HG02973 (cell line): ENCODE measurements around the gene PCK2.

ENCODE experiments used
- ATAC-seq: cut with Tn5 transposase; IDR thresholded peaks from one replicate; pipeline ENCODE4 v1.9.1; 2021; ENCODE audit warnings: moderate library complexity; ENCODE audit not compliant: unreplicated experiment

The PCK2 gene

GRCh38 chr14:24074625-24075484 lies 19.3 kb upstream of the PCK2 start:
- ATAC-seq = no peak

- no peak for ATAC-seq
These were observed 18.4 kb upstream of the PCK2 start for GRCh38 chr14:24075485-24076301.

- ATAC-seq = no peak
These were observed 17.9 kb upstream of the PCK2 start for GRCh38 chr14:24076302-24076601.

GRCh38 chr14:24077086-24077485 lies 17.0 kb upstream of the PCK2 start:
- no peak for ATAC-seq

- no peak for ATAC-seq
These were observed 16.0 kb upstream of the PCK2 start for GRCh38 chr14:24078146-24078545.

GRCh38 chr14:24079491-24080141 lies 14.5 kb upstream of the PCK2 start:
- ATAC-seq = no peak

GRCh38 chr14:24080142-24080530 lies 14.0 kb upstream of the PCK2 start:
- no peak for ATAC-seq

- peak; percentile 86 for ATAC-seq
These were observed 13.0 kb upstream of the PCK2 start for GRCh38 chr14:24080888-24081738.

- no peak for ATAC-seq
These were observed 12.3 kb upstream of the PCK2 start for GRCh38 chr14:24081739-24082211.

- ATAC-seq = no peak
These were observed 11.6 kb upstream of the PCK2 start for GRCh38 chr14:24082411-24083080.

- no peak for ATAC-seq
These were observed 10.6 kb upstream of the PCK2 start for GRCh38 chr14:24083462-24083861.

GRCh38 chr14:24084440-24084839 lies 9.7 kb upstream of the PCK2 start:
- ATAC-seq = no peak

- no peak for ATAC-seq
These were observed 8.9 kb upstream of the PCK2 start for GRCh38 chr14:24085215-24085614.

GRCh38 chr14:24086193-24086955 lies 7.7 kb upstream of the PCK2 start:
- ATAC-seq = no peak

- no peak for ATAC-seq
These were observed 7.1 kb upstream of the PCK2 start for GRCh38 chr14:24087004-24087403.

GRCh38 chr14:24088095-24088494 lies 6.0 kb upstream of the PCK2 start:
- no peak for ATAC-seq

GRCh38 chr14:24089890-24090289 lies 4.2 kb upstream of the PCK2 start:
- no peak for ATAC-seq

GRCh38 chr14:24092110-24092504 lies 2.0 kb upstream of the PCK2 start:
- ATAC-seq = no peak

- no peak for ATAC-seq
These were observed 1.5 kb upstream of the PCK2 start for GRCh38 chr14:24092505-24093206.
